Astrocyte of the spinal cord (primary cell): Measurements from ENCODE around the gene HTATSF1.

Source experiments
- DNase-seq: peaks from one replicate; pipeline ENCODE4 v3.0.0; 2011; ENCODE audit warnings: low read depth, low spot score
- H3K4me3 ChIP-seq: 2 replicates; pipeline ENCODE4 v1.5.1; 2011; ENCODE audit warnings: low read depth, mild to moderate bottlenecking, low read length, moderate library complexity
- CTCF ChIP-seq: IDR thresholded peaks from 2 replicates; pipeline ENCODE4 v1.5.1; 2012; ENCODE audit warnings: low read depth, mild to moderate bottlenecking, low read length, inconsistent platforms
- in situ Hi-C: cut with HindIII; loops from 2 replicates; pipeline ENCODE4 v1.10.0; 2017; ENCODE audit warnings: low sequenced_read_pairs

Gene HTATSF1

GRCh38 chrX:136497556-136498052, at the start of gene HTATSF1:
HTATSF1 (plus strand) TSS chrX:136497592; CDS start chrX:136497685, 93 bp downstream.
- TF ChIP-seq CTCF: no peak
- in situ Hi-C loops: no loop called here

GRCh38 chrX:136447968-136448367, 49.4 kb upstream of the HTATSF1 start:
- H3K4me3 ChIP-seq: no peak overlapping the region
- DNase-seq: no peak
- in situ Hi-C loops: no loop called here
- TF ChIP-seq CTCF: no peak

More at GRCh38 chrX:136497556-136498052, at the start of gene HTATSF1:
- no peak for DNase-seq
- peak within 1 kb of the TSS; percentile 67 for H3K4me3 ChIP-seq

GRCh38 chrX:136450050-136450830, 47.2 kb upstream of the HTATSF1 start:
- TF ChIP-seq CTCF: no peak
- DNase-seq: no peak
- H3K4me3 ChIP-seq: no peak overlapping the region
- in situ Hi-C loops: no loop called here

GRCh38 chrX:136452614-136453013, 44.8 kb upstream of the HTATSF1 start:
- no peak for TF ChIP-seq CTCF
- in situ Hi-C loops: no loop called here
- no peak for DNase-seq
- H3K4me3 ChIP-seq: no peak overlapping the region

GRCh38 chrX:136453114-136453513, 44.3 kb upstream of the HTATSF1 start:
- no peak for TF ChIP-seq CTCF
- DNase-seq: no peak
- H3K4me3 ChIP-seq: no peak overlapping the region
- in situ Hi-C loops: no loop called here

- in situ Hi-C loops: no loop called here
- no peak for DNase-seq
- no peak overlapping the region for H3K4me3 ChIP-seq
- no peak for TF ChIP-seq CTCF
Measured at GRCh38 chrX:136453771-136454170, 43.6 kb upstream of the HTATSF1 start.
